GM12801 (cell line): ENCODE data around the gene MYL9.

Source experiments
- TF ChIP-seq, protein P1 (sequence below): IDR thresholded peaks from one replicate; pipeline ENCODE4 v1.5.1; 2011; ENCODE audit warnings: control low read depth; ENCODE audit not compliant: insufficient read length; ENCODE audit errors: extremely low read depth

Gene MYL9

DNA sequence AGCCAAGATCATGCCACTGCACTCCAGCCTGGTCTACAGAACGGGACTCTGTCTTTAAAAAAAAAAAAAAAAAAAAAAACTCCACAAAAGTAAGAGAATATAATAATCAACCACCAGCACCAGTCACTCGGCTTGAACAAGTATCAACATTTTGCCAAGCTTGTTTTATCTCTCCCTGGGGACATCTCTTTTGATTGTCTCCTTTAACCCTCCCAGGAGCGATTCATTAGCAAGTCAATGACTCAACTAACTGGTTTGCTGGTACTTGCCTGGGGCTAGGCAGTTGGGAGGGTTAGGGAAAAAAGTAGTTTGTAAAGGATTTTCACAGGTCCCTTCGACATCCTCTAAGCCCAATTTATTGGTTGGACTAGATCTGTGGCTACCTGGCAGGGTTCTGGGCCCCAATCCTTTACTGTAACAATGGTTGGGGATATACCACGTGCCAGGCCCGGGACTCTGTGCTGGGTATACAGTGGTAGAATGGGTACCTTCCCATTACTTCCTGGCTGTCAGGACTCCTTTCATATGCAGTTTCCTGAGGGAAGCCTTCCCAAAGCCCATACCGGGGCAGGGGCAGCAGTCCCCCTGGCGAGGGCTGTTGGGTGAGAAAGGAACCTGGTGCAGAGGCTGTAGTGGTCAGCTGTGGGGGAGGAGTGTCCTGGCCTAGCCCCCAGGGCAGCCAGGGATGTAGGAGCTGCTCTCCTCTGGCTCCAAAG is 44.2 kb downstream of the MYL9 start:
- TF ChIP-seq, protein P1, sequence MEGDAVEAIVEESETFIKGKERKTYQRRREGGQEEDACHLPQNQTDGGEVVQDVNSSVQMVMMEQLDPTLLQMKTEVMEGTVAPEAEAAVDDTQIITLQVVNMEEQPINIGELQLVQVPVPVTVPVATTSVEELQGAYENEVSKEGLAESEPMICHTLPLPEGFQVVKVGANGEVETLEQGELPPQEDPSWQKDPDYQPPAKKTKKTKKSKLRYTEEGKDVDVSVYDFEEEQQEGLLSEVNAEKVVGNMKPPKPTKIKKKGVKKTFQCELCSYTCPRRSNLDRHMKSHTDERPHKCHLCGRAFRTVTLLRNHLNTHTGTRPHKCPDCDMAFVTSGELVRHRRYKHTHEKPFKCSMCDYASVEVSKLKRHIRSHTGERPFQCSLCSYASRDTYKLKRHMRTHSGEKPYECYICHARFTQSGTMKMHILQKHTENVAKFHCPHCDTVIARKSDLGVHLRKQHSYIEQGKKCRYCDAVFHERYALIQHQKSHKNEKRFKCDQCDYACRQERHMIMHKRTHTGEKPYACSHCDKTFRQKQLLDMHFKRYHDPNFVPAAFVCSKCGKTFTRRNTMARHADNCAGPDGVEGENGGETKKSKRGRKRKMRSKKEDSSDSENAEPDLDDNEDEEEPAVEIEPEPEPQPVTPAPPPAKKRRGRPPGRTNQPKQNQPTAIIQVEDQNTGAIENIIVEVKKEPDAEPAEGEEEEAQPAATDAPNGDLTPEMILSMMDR: no peak

DNA sequence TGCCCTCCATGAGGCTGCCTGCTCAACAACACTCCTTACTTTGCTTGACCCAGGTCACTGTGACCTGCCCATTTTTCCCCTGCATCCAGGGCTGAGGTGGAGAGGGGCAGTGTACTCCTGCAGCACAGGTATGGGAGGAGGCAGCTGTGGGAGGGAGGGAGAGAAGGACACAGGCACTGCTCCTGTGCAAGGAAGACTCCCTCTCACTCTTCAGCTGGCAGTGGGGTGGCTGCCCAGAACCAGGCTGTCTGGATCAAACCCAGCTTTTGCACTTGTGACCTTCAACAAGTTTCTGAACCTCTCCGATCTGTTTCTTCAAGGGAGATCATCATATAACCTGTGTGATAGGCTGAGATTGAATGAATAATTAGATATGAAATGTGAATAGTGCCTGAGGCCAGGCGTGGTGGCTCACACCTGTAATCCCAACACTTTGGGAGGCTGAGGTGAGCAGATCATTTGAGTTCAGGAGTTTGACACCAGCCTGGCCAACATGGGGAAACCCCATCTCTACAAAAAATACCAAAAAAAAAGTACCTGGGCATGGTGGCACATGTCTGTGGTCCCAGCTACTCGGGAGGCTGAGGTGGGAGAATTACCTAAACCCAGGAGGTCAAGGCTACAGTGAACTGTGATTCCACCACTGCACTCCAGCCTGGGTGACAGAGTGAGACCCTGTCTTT is 46.2 kb downstream of the MYL9 start:
- TF ChIP-seq, protein P1: no peak

DNA sequence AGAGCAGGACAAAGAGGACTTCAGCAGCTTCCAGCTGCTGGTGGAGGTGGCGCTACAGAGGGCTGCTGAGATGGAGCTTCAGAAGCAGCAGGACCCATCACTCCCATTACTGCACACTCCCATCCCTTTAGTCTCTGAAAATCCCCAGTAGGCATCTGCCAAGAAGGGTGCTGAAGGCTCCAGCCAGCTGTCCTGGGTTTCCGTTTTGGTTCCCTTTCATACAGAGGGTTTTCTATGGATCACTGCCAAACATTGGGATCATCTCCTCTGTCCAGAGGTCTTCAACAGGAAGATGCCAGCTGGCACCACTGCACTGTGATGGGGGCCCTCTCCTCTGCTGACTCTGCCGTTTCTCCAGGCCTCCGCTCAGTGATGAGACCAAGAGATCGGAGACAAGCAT is 50.0 kb downstream of the MYL9 start:
- TF ChIP-seq, protein P1: no peak

DNA sequence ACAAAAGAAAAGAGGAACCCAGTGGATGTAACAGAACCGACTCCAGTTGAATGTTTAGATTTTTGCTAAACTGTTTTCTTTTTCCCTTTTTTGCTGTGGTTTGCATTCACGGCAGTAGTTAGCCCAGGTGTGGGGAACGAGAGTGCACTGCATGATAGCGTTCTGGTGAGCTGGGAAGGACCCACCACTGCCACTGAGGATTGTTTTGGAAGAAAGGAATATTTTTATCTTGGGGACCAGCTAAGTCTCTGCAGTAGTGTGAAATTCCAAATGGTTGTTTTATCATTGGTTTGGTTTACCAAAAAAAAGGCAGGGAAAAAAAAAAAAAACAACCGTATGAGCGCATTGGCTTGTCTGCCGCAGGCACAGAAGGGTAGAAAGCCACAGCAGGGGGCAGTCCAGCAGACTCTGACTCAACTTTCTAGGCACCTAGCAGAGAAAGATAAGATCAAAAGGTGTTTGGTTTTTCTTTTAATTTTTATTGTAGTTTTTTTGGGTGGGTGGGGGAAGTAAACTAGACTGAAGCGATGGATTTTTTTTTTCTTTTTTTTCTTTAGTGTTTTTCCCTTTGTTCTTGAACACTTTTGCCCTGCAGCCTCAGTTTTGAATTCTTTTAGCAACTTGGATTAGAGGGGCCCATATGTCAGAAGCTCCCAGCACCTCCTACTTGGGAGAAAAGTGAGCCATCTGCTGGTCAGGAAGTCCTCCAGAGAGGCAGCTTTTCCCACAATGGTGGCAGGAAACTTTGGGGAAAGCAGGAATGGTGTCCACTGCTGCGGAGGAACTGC is 50.7 kb downstream of the MYL9 start:
- TF ChIP-seq, protein P1: no peak

DNA sequence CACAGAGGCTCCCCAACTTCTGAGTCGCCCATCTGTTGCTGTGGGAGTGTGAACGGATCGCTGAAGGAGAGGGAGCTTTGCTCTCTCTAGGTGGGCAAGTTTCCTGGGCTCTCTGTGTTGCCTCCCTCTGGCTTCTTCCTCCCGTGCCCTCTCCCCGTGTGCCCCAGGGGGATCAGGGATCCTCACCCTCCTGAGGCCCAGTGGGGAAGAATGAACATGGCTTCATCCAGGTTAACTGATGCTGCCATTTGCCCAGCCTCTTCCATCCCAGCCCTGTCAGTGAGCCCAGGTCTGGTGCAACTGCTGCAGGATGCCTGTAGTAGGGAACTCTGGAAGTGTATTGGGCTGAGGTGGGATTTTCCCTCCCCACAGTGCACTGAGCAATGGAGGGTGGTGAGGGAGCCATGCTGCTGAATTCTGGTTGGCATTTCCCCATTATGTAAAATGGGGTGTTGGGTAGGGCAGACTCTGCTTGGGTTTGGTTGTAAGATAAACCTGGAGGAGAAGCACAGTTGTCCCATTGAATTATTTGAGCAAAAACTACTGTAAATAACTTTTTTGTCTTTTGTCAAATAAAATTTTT is 52.1 kb downstream of the MYL9 start:
- TF ChIP-seq, protein P1: no peak

DNA sequence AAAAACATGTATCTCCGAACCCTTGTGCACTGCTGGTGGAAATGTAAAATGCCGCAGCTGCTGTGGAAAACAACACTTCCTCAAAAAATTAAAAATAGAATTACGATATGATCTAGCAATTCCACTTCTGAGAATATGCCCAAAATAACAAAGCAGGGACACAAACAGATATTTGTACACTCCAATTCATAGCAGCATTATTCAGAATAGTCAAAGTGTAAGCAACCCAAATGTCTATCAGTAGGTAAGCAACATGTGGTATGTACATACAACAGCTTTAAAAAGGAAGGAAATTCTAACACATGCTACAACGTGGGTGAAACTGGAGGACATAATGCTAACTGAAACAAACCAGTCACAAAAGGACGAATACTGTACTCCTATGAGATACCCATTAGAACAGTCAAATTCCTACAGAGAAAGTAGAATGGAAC is 58.6 kb downstream of the MYL9 start:
- TF ChIP-seq, protein P1: no peak
